Trophoblast cell (in vitro differentiated cells and primary cell): Measurements from ENCODE around the gene BRD7.

Source experiments
- DNase-seq, 2 donors: peaks; one replicate each; pipeline ENCODE4 v3.0.0-alpha.2; 2016
- H2AFZ ChIP-seq: 2 replicates; pipeline ENCODE4 v1.6.1; 2013; ENCODE audit warnings: low read length, moderate library complexity, mild to moderate bottlenecking; ENCODE audit not compliant: insufficient read depth, poor library complexity
- H2AK5ac ChIP-seq: 2 replicates; pipeline ENCODE4 v1.6.1; 2013; ENCODE audit warnings: mild to moderate bottlenecking, low read length
- H2BK120ac ChIP-seq: 2 replicates; pipeline ENCODE4 v1.6.1; 2013; ENCODE audit warnings: low read length, mild to moderate bottlenecking, moderate library complexity; ENCODE audit not compliant: insufficient read depth, poor library complexity
- H2BK12ac ChIP-seq: 2 replicates; pipeline ENCODE4 v1.6.1; 2013; ENCODE audit warnings: mild to moderate bottlenecking, low read length, moderate library complexity
- H2BK5ac ChIP-seq: 2 replicates; pipeline ENCODE4 v1.6.1; 2013; ENCODE audit warnings: low read length, low read depth, moderate library complexity, mild to moderate bottlenecking; ENCODE audit not compliant: poor library complexity
- H3K14ac ChIP-seq: 2 replicates; pipeline ENCODE4 v1.6.1; 2013; ENCODE audit warnings: mild to moderate bottlenecking, low read length
- H3K18ac ChIP-seq: 2 replicates; pipeline ENCODE4 v1.6.1; 2013; ENCODE audit warnings: mild to moderate bottlenecking, low read length
- H3K23ac ChIP-seq: 2 replicates; pipeline ENCODE4 v1.6.1; 2013; ENCODE audit warnings: low read length
- H3K27ac ChIP-seq: 2 replicates; pipeline ENCODE4 v1.5.1; 2013; ENCODE audit warnings: low read depth, mild to moderate bottlenecking, inconsistent platforms, low read length, moderate library complexity
- H3K27me3 ChIP-seq: 2 replicates; pipeline ENCODE4 v1.6.1; 2013; ENCODE audit warnings: inconsistent platforms, mild to moderate bottlenecking, low read length, moderate library complexity; ENCODE audit not compliant: insufficient read depth
- H3K36me3 ChIP-seq, 2 experiments: 1 replicate in 1 of 2; 2 replicates in 1 of 2; pipeline ENCODE4 v1.6.1; 2013; ENCODE audit warnings: low read length in 2 of 2, mild to moderate bottlenecking in 2 of 2, moderate library complexity in 1 of 2; ENCODE audit not compliant: insufficient read depth in 2 of 2, control insufficient read depth in 1 of 2
- H3K4ac ChIP-seq: 2 replicates; pipeline ENCODE4 v1.6.1; 2013; ENCODE audit warnings: low read depth, mild to moderate bottlenecking, low read length, moderate library complexity
- H3K4me1 ChIP-seq, 2 experiments: 1 replicate in 1 of 2; 2 replicates in 1 of 2; pipeline ENCODE4 v1.6.1; 2013; ENCODE audit warnings: low read length in 2 of 2, mild to moderate bottlenecking in 2 of 2, moderate library complexity in 1 of 2; ENCODE audit not compliant: insufficient read depth in 2 of 2, control insufficient read depth in 1 of 2
- H3K4me2 ChIP-seq: 2 replicates; pipeline ENCODE4 v1.6.1; 2013; ENCODE audit warnings: inconsistent platforms, mild to moderate bottlenecking, low read length, moderate library complexity
- H3K4me3 ChIP-seq: 2 replicates; pipeline ENCODE4 v1.5.1; 2013; ENCODE audit warnings: mild to moderate bottlenecking, low read depth, low read length, inconsistent platforms
- H3K79me1 ChIP-seq: one replicate; pipeline ENCODE4 v1.6.1; 2013; ENCODE audit warnings: low read length
- H3K79me2 ChIP-seq: 2 replicates; pipeline ENCODE4 v1.6.1; 2013; ENCODE audit warnings: low read length, mild to moderate bottlenecking; ENCODE audit not compliant: control insufficient read depth, insufficient read depth, poor library complexity
- H3K9ac ChIP-seq: 2 replicates; pipeline ENCODE4 v1.6.1; 2013; ENCODE audit warnings: mild to moderate bottlenecking, low read length
- H3K9me3 ChIP-seq: 2 replicates; pipeline ENCODE4 v1.6.1; 2013; ENCODE audit warnings: low read depth, mild to moderate bottlenecking, control low read depth, inconsistent platforms, low read length; ENCODE audit not compliant: insufficient read depth
- H4K12ac ChIP-seq: 2 replicates; pipeline ENCODE4 v1.6.1; 2013; ENCODE audit warnings: low read depth, mild to moderate bottlenecking, low read length, moderate library complexity
- H4K8ac ChIP-seq: 2 replicates; pipeline ENCODE4 v1.6.1; 2013; ENCODE audit warnings: low read depth, mild to moderate bottlenecking, low read length, moderate library complexity
- H4K91ac ChIP-seq: one replicate; pipeline ENCODE4 v1.6.1; 2013; ENCODE audit warnings: low read depth, mild to moderate bottlenecking, low read length, moderate library complexity
- WGBS: extraction: QIAGEN DNeasy Blood & Tissue Kit; methylation state at CpG from one replicate; pipeline ENCODE4 v1.1.7; 2013; ENCODE audit warnings: missing lambda C conversion rate; ENCODE audit not compliant: insufficient read length, insufficient coverage; ENCODE audit errors: extremely low coverage; 5-methylcytosine and 5-hydroxymethylcytosine counted together

BRD7 gene

DNA sequence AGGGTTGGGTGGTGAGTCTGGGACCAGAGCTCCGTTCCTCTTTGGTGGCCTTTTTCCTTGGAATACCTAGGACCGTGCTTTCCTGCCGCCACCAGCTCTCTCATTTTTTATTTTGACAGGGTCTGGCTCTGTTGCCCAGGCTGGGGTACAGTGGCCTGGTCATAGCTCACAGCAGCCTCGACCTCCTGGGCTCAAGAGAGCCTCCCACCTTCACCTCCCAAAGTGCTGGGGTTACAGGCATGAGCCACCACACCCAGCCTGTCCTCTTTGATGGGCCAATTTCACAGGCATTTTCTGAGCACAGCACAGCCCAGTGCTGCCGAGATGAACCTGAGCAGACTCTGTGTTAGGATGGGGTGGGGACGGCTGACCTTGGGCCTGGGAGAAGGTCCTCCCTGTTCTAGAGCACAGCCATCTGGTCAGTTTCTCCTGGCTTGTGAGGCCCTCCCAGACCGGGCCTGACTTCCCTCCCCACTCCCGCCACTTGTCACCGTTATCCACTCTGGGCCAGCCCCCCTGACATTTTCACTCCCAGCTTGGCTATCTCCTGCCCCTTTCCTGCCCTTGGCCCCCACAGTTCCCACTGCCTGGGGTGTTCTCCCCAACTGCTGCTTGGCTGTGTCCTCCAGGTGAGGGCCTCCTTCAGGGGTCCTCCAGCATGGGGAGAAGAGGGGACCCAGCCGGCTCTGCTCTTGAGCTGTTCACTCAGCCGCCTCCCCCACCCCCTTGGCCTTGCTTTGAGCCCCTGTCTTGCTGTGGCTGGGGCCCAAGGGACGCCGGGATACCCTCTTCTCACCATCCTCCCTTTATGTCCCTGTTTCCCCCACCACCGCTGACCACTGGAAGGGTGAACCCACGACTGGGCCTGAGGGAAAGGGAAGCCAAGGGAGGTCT, 97.4 kb downstream of the BRD7 start:
- no peak overlapping the region for H3K9ac ChIP-seq
- peak overlapping the region; percentile 60 for H4K91ac ChIP-seq
- no peak overlapping the region for H4K12ac ChIP-seq
- peak overlapping the region; percentile 45 for H2BK120ac ChIP-seq
- no peak overlapping the region for H2BK5ac ChIP-seq
- no peak overlapping the region for H3K23ac ChIP-seq
- no peak overlapping the region for H2BK12ac ChIP-seq
- H3K14ac ChIP-seq: peak overlapping the region; percentile 9
- no peaks in the 10 kb centered on the region for H3K9me3 ChIP-seq
- no peak overlapping the region for H4K8ac ChIP-seq
- peaks cover 3% of the 10 kb centered on the region for H3K79me1 ChIP-seq
- no peaks in the 10 kb centered on the region for H3K36me3 ChIP-seq
- no peak overlapping the region for H2AFZ ChIP-seq
- no CpG with 5 or more reads among the region's 15 CpGs for WGBS
- no peak overlapping the region for H3K4ac ChIP-seq
- H2AK5ac ChIP-seq: no peak overlapping the region
- no peaks in the 10 kb centered on the region for H3K79me2 ChIP-seq
- no peak overlapping the region for H3K18ac ChIP-seq
- no peak overlapping the region for H3K4me3 ChIP-seq
- peak; percentile 25 to 47 for DNase-seq
- no peak overlapping the region for H3K4me2 ChIP-seq
- no peaks in the 10 kb centered on the region for H3K27me3 ChIP-seq
- H3K27ac ChIP-seq: no peak overlapping the region
- peaks cover 8 to 9% of the 10 kb centered on the region in 2 experiments for H3K4me1 ChIP-seq

GRCh38 chr16:50270510-50271147, 98.2 kb downstream of the BRD7 start:
- Histone ChIP-seq H2AFZ (no peak overlapping the region), H4K12ac (no peak overlapping the region), H2BK5ac (no peak overlapping the region), H3K14ac (no peak overlapping the region), H3K23ac (no peak overlapping the region), H3K4me2 (no peak overlapping the region), H3K4me1 (peaks cover 14 to 15% of the 10 kb centered on the region in 2 experiments), H4K91ac (no peak overlapping the region), H3K9me3 (no peaks in the 10 kb centered on the region), H2BK120ac (no peak overlapping the region), H3K79me1 (peaks cover 8% of the 10 kb centered on the region), H3K4me3 (no peak overlapping the region), H3K18ac (no peak overlapping the region), H3K79me2 (no peaks in the 10 kb centered on the region), H3K36me3 (no peaks in the 10 kb centered on the region), H3K27ac (no peak overlapping the region), H2BK12ac (no peak overlapping the region), H3K27me3 (no peaks in the 10 kb centered on the region), H2AK5ac (no peak overlapping the region), H4K8ac (no peak overlapping the region), H3K4ac (no peak overlapping the region), H3K9ac (no peak overlapping the region)
- no CpG with 5 or more reads among the region's 13 CpGs for WGBS
- peak; percentile 79 to 85 for DNase-seq

- Histone ChIP-seq H3K36me3 (no peaks in the 10 kb centered on the region), H3K14ac (no peak overlapping the region)
These were observed 98.8 kb downstream of the BRD7 start for GRCh38 chr16:50269769-50270509.

DNA sequence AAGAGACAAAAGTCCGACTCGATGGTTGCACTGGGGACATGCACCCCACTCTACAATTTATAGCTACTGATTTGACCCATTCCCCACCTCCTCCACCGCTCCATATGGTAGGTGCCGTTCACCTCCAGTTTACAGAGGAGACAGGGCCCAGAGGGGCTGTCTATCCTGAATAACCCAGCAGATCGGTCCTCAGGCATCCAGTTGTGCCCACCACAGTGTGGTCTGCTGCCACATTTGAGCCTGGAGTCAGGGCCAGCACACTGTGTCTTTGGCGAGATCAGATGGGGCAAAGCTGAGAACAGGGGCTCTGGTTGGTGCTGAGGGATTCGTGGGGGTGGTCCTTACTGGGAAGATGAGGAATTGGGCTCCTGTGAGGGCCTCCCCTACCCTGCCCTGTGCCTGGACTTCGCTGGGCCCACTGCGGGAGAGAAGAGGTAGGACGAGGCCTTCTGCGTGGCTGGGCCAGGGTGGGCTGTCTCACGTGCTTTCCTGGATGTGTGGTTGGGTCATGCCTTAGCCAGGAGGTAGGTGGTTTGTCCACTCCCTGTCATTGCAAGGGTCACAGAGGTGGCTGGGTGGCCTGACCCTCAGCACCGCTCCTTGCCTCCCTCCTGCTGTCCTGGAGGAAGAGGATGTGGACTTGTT, 99.6 kb downstream of the BRD7 start:
- Histone ChIP-seq H3K18ac (no peak overlapping the region), H2BK120ac (no peak overlapping the region), H4K8ac (no peak overlapping the region), H2BK12ac (no peak overlapping the region), H3K79me1 (peaks cover 8% of the 10 kb centered on the region), H2AFZ (no peak overlapping the region), H4K91ac (peak overlapping the region; percentile 25), H3K79me2 (no peaks in the 10 kb centered on the region), H2AK5ac (no peak overlapping the region), H3K9ac (no peak overlapping the region), H3K23ac (no peak overlapping the region), H2BK5ac (no peak overlapping the region), H3K4me3 (no peak overlapping the region), H3K14ac (peak overlapping the region; percentile 30), H3K27ac (no peak overlapping the region), H3K36me3 (no peaks in the 10 kb centered on the region), H3K4me1 (peaks cover 15 to 16% of the 10 kb centered on the region in 2 experiments), H3K4me2 (no peak overlapping the region), H3K9me3 (no peaks in the 10 kb centered on the region), H3K27me3 (no peaks in the 10 kb centered on the region), H4K12ac (no peak overlapping the region), H3K4ac (no peak overlapping the region)
- no peak for DNase-seq
- WGBS: no CpG with 5 or more reads among the region's 13 CpGs

More at GRCh38 chr16:50269769-50270509, 98.8 kb downstream of the BRD7 start:
- H4K12ac ChIP-seq: no peak overlapping the region
- peak; percentile 81 to 92 for DNase-seq
- no peak overlapping the region for H4K8ac ChIP-seq
- no peak overlapping the region for H4K91ac ChIP-seq
- H2BK12ac ChIP-seq: no peak overlapping the region
- H2AK5ac ChIP-seq: no peak overlapping the region
- H2AFZ ChIP-seq: no peak overlapping the region
- no peak overlapping the region for H3K27ac ChIP-seq
- no peak overlapping the region for H2BK120ac ChIP-seq
- no peak overlapping the region for H3K9ac ChIP-seq
- H2BK5ac ChIP-seq: no peak overlapping the region
- H3K4me2 ChIP-seq: no peak overlapping the region
- H3K4me1 ChIP-seq: peaks cover 15 to 16% of the 10 kb centered on the region in 2 experiments
- no peaks in the 10 kb centered on the region for H3K27me3 ChIP-seq
- no peak overlapping the region for H3K4ac ChIP-seq
- H3K79me1 ChIP-seq: peaks cover 8% of the 10 kb centered on the region
- H3K4me3 ChIP-seq: no peak overlapping the region
- no peaks in the 10 kb centered on the region for H3K9me3 ChIP-seq
- no peak overlapping the region for H3K18ac ChIP-seq
- WGBS: no CpG with 5 or more reads among the region's 12 CpGs
- no peaks in the 10 kb centered on the region for H3K79me2 ChIP-seq
- H3K23ac ChIP-seq: no peak overlapping the region
